Left ventricle myocardium inferior (tissue), 1 donor: ENCODE results near the gene SLC22A6. TPM values are rescaled to one million over a fixed set of nuclear protein-coding genes. Genes with fewer than 3 reads are reported as not detected.

ENCODE experiments used
- DNase-seq: peaks from one replicate; pipeline ENCODE4 v3.0.0-alpha.2; 2020
- H3K27ac ChIP-seq: fragments of 200-600 bp; replicated peaks from 2 replicates; pipeline ENCODE4 v1.8.0; 2021
- H3K27me3 ChIP-seq: fragments of 200-600 bp; 2 replicates; pipeline ENCODE4 v1.8.0; 2021; ENCODE audit warnings: low read depth
- H3K36me3 ChIP-seq: fragments of 200-600 bp; 2 replicates; pipeline ENCODE4 v1.8.0; 2021
- H3K4me1 ChIP-seq: fragments of 200-600 bp; 2 replicates; pipeline ENCODE4 v1.8.0; 2021
- H3K4me3 ChIP-seq: fragments of 200-600 bp; 2 replicates; pipeline ENCODE4 v1.8.0; 2021; ENCODE audit warnings: mild to moderate bottlenecking, moderate library complexity
- H3K9me3 ChIP-seq: fragments of 200-600 bp; replicated peaks from 2 replicates; pipeline ENCODE4 v1.8.0; 2021
- intact Hi-C: fragments of 100-400 bp; cut with micrococcal nuclease; formaldehyde crosslinking; loops from one replicate; pipeline ENCODE4 v1.11.0; 2022
- total RNA-seq: library from RNA; stranded (reverse); fragmentation: NEBNext Ultra II Directional; extraction: Animal tissue kit (Norgen Biotek cat#: 25700); gene quantifications from one replicate; pipeline ENCODE4 v1.2.1, GENCODE V29; 2021
- TF ChIP-seq, protein P1 (sequence below): fragments of 200-600 bp; IDR thresholded peaks from 2 replicates; pipeline ENCODE4 v1.8.0; 2021; ENCODE audit warnings: antibody characterized with exemption, mild to moderate bottlenecking, borderline replicate concordance
- donor health status: DM: no; HTN: yes; CAD: no; lungs with severe emphysema.

Gene SLC22A6
- total RNA-seq, 1 donor from 2014 or later: not detected

DNA sequence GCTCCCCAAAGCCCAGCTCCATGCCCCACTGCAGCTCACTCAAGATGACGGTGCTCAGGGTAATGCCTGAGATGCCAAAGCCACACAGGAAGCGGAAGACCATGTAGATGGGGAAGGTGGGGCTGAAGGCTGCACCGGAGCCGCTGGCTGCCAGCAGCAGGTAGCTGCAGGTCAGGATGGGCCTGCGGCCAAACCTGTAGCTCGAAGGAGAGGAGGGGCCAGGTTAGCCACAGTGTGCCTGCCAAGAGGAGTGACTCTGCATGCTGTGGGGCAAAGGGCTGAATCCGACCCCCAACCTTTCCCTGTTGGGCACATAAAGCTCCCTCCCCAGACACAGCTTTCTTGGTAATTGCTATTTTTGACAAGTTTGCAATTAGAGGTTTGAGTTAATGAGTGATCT is 14.9 kb upstream of the SLC22A6 start:
- no peak overlapping the region for H3K4me3 ChIP-seq
- H3K36me3 ChIP-seq: no peaks in the 10 kb centered on the region
- H3K4me1 ChIP-seq: no peaks in the 10 kb centered on the region
- H3K9me3 ChIP-seq: no peaks in the 10 kb centered on the region
- H3K27me3 ChIP-seq: peaks cover 27% of the 10 kb centered on the region
- no peak for DNase-seq
- TF ChIP-seq, protein P1, sequence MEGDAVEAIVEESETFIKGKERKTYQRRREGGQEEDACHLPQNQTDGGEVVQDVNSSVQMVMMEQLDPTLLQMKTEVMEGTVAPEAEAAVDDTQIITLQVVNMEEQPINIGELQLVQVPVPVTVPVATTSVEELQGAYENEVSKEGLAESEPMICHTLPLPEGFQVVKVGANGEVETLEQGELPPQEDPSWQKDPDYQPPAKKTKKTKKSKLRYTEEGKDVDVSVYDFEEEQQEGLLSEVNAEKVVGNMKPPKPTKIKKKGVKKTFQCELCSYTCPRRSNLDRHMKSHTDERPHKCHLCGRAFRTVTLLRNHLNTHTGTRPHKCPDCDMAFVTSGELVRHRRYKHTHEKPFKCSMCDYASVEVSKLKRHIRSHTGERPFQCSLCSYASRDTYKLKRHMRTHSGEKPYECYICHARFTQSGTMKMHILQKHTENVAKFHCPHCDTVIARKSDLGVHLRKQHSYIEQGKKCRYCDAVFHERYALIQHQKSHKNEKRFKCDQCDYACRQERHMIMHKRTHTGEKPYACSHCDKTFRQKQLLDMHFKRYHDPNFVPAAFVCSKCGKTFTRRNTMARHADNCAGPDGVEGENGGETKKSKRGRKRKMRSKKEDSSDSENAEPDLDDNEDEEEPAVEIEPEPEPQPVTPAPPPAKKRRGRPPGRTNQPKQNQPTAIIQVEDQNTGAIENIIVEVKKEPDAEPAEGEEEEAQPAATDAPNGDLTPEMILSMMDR: no peak
- intact Hi-C loops: no loop called here
- H3K27ac ChIP-seq: no peak overlapping the region

DNA sequence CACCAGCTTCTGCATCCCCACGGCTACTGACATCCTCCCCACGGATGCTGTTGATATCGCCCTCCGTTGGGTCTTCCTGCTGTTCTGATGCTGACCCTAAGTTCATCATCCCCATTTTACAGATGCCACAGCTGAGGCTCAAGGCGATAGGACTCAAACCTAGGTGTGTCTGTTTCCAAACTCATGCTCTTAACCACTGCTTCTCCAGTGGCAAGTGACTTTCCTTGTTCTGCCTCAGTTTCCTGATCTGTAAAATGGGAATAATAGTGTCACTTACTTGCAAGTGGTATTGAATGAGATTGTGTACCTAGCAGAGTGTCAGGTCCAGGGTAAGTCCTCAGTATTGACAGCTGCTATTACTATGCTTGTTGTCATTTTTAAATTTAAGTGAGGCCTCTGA is 14.4 kb upstream of the SLC22A6 start:
- Histone ChIP-seq H3K27ac (no peak overlapping the region), H3K4me3 (no peak overlapping the region), H3K36me3 (no peaks in the 10 kb centered on the region), H3K27me3 (peaks cover 27% of the 10 kb centered on the region), H3K4me1 (no peaks in the 10 kb centered on the region), H3K9me3 (no peaks in the 10 kb centered on the region)
- DNase-seq: no peak
- TF ChIP-seq, protein P1: no peak
- intact Hi-C loops: no loop called here

DNA sequence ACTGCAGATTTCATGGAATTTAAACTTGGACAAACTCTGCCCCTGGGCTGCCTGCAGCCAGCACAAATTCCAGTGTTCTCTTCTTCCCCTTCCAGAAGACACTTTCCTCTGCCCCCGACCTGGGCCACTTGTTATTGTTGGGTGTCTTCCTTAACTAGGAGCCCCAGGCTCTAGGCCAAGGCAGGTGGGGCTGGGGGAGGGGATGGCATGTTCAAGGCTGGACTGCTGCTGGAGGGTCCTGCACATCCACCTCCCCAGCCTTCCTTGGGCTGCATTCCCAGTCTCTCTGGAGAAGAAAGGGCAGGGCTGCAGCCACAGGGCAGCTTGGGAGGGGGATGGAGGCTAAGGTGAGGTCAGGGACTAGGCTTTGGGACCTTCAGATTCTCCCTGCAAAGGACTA is 11.5 kb upstream of the SLC22A6 start:
- Histone ChIP-seq H3K4me1 (no peaks in the 10 kb centered on the region), H3K4me3 (no peak overlapping the region), H3K9me3 (no peaks in the 10 kb centered on the region), H3K36me3 (no peaks in the 10 kb centered on the region), H3K27me3 (peaks cover 27% of the 10 kb centered on the region), H3K27ac (no peak overlapping the region)
- no peak for DNase-seq
- TF ChIP-seq, protein P1: no peak
- intact Hi-C loops: no loop called here

DNA sequence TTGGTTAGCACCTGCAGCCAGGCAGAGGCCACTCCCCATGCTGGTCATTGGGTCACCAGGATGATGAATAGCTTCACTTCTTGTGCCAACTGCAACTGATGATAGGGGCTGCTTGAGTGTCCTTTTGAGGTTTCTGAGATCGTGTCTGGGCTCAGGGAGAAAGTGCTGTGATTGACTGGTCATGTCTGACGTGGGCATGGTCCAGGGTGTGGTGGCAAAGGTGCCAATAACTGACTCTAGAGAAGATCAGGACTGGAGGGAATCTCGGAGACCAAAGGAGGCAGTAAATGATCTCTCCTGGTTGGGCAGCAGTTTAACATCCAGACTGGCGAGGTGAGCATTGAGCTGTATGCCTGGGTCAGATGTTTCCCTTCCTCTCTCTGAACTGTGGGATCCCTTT is 10.0 kb upstream of the SLC22A6 start:
- peaks cover 27% of the 10 kb centered on the region for H3K27me3 ChIP-seq
- TF ChIP-seq, protein P1: no peak
- H3K4me3 ChIP-seq: no peak overlapping the region
- no peaks in the 10 kb centered on the region for H3K9me3 ChIP-seq
- no peaks in the 10 kb centered on the region for H3K36me3 ChIP-seq
- intact Hi-C loops: no loop called here
- no peak for DNase-seq
- H3K4me1 ChIP-seq: no peaks in the 10 kb centered on the region
- H3K27ac ChIP-seq: no peak overlapping the region

DNA sequence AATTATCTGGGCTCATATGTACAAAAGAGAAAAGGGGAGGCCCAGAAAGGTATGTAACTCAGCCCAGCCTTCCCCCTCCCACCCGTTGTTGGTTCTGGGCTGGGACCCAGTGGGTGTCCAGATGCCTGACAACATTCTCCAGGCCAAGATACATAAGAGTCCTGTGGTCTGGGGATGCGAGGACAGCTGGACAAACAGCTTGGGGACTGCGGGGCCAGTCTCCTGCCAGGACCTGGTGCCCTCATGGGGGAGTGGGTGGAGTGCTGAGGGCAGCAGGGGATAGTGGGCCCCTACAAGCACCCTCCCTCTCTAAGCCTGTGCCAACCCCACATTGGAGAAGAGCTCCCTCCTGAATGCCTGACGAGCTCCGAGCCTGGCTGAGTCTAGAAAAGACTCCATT is 3.5 kb upstream of the SLC22A6 start:
- TF ChIP-seq, protein P1: no peak
- intact Hi-C loops: no loop called here
- no peaks in the 10 kb centered on the region for H3K27me3 ChIP-seq
- DNase-seq: no peak
- no peaks in the 10 kb centered on the region for H3K4me1 ChIP-seq
- no peaks in the 10 kb centered on the region for H3K9me3 ChIP-seq
- no peak overlapping the region for H3K4me3 ChIP-seq
- no peaks in the 10 kb centered on the region for H3K36me3 ChIP-seq
- no peak overlapping the region for H3K27ac ChIP-seq
